K562 (cell line): ENCODE data around the gene SIRT7. TPM values are rescaled to one million over a fixed set of nuclear protein-coding genes. Genes with fewer than 3 reads are reported as not detected.

Experiments used
- ATAC-seq: fragments of 200-7000 bp; cut with Tn5 transposase; 3 replicates; pipeline ENCODE4 v1.9.1; 2020; ENCODE audit warnings: moderate library complexity
- BruUV-seq: library from RNA; stranded (reverse); fragments of 400-500 nt; replicated peaks from 2 replicates; lab custom pipeline; 2021; lab: Mats Ljungman, UMichigan
- CTCF ChIA-PET: fragments of 300-600 bp; formaldehyde crosslinking; extraction: SDS; loops from one replicate; lab custom pipeline; 2021; ENCODE audit warnings: low intra/inter-chr PET ratio; lab: Yijun Ruan, JAX
- POLR2A ChIA-PET: fragments of 300-600, 350-650 bp; sonication (Branson Sonifier 250); formaldehyde crosslinking; extraction: SDS; loops from one replicate; lab custom pipeline; 2021; ENCODE audit warnings: antibody characterized with exemption, inconsistent platforms; lab: Yijun Ruan, JAX
- DNase-seq, 4 experiments: peaks; one replicate each; pipeline versions ENCODE4 v3.0.0 to v3.0.0-alpha.2; 2011 to 2018; ENCODE audit warnings: low spot score in 3 of 4, mixed read lengths in 3 of 4; ENCODE audit errors: extremely low read depth in 1 of 4
- FAIRE-seq: peaks from 2 replicates; lab custom pipeline; 2011; peaks lifted over from hg19 to GRCh38; lab: Jason Lieb, UNC
- H2AFZ ChIP-seq: 2 replicates; pipeline ENCODE4 v1.6.0; 2011; ENCODE audit warnings: low read depth, low read length, control low read depth, inconsistent platforms
- H3K27ac ChIP-seq: fragments of 200-600 bp; 3 replicates; pipeline ENCODE4 v1.8.0; 2011; ENCODE audit warnings: low read depth, mild to moderate bottlenecking, control low read depth, inconsistent platforms, low read length, moderate library complexity, mixed read lengths; ENCODE audit errors: extremely low read depth
- H3K27me3 ChIP-seq, 2 experiments: fragments of 300-600 bp in 1 of 2; 2 replicates in 1 of 2; 3 replicates in 1 of 2; pipeline versions ENCODE4 v1.6.0 to v1.8.0; 2011; ENCODE audit warnings: inconsistent platforms in 2 of 2, low read length in 2 of 2, mild to moderate bottlenecking in 1 of 2, mixed read lengths in 1 of 2, moderate library complexity in 1 of 2; ENCODE audit not compliant: control insufficient read depth in 2 of 2, insufficient read depth in 2 of 2
- H3K36me3 ChIP-seq: fragments of 300-600 bp; 3 replicates; pipeline ENCODE4 v1.8.0; 2011; ENCODE audit warnings: mild to moderate bottlenecking, low read length, inconsistent platforms; ENCODE audit not compliant: control insufficient read depth, insufficient read depth
- H3K4me1 ChIP-seq, 2 experiments: fragments of 200-600 bp in 1 of 2; replicated peaks in 1 of 2; 2 replicates in 1 of 2; 3 replicates in 1 of 2; pipeline versions ENCODE4 v1.5.1 to v1.8.0; 2011; ENCODE audit warnings: inconsistent platforms in 2 of 2, low read length in 2 of 2, mild to moderate bottlenecking in 1 of 2, mixed read lengths in 1 of 2, moderate library complexity in 1 of 2; ENCODE audit not compliant: control insufficient read depth in 2 of 2, insufficient read depth in 2 of 2
- H3K4me2 ChIP-seq: 2 replicates; pipeline ENCODE4 v1.6.1; 2011; ENCODE audit warnings: low read length, control low read depth, inconsistent platforms, mixed read lengths; ENCODE audit not compliant: insufficient read depth
- H3K4me3 ChIP-seq: fragments of 200-600 bp; sonication (generic), shearing (Covaris generic); 2 replicates; pipeline ENCODE4 v1.5.1; 2016; ENCODE audit warnings: control low read depth, inconsistent platforms
- H3K79me2 ChIP-seq: fragments of 200-600 bp; 3 replicates; pipeline ENCODE4 v1.8.0; 2011; ENCODE audit warnings: low read length, inconsistent platforms; ENCODE audit not compliant: control insufficient read depth, insufficient read depth
- H3K9ac ChIP-seq, 2 experiments: 2 replicates each; pipeline versions ENCODE4 v1.6.0 to v1.6.1; 2011; ENCODE audit warnings: low read depth in 2 of 2, low read length in 2 of 2, control low read depth in 1 of 2, inconsistent platforms in 1 of 2, mild to moderate bottlenecking in 1 of 2, mixed read lengths in 1 of 2; ENCODE audit not compliant: insufficient read depth in 1 of 2
- H3K9me1 ChIP-seq: one replicate; pipeline ENCODE4 v1.6.0; 2011; ENCODE audit warnings: inconsistent platforms, mild to moderate bottlenecking, low read length, moderate library complexity; ENCODE audit not compliant: control insufficient read depth, insufficient read depth
- H3K9me3 ChIP-seq: replicated peaks from 2 replicates; pipeline ENCODE4 v1.5.1; 2011; ENCODE audit warnings: low read depth, low read length, inconsistent platforms; ENCODE audit not compliant: control insufficient read depth, insufficient read depth
- H4K20me1 ChIP-seq: replicated peaks from 2 replicates; pipeline ENCODE4 v1.6.1; 2011; ENCODE audit warnings: low read length, inconsistent platforms, mixed read lengths; ENCODE audit not compliant: control insufficient read depth, insufficient read depth
- ARID1B ChIP-seq: fragments of 450-650 bp; IDR thresholded peaks from 2 replicates; pipeline ENCODE4 v1.6.1; 2016; ENCODE audit warnings: antibody characterized with exemption, mild to moderate bottlenecking, inconsistent platforms
- ATF3 ChIP-seq, 2 experiments: fragments of 450-650 bp in 1 of 2; sonication (generic) in 1 of 2; formaldehyde crosslinking in 1 of 2; IDR thresholded peaks in 1 of 2; conservative IDR thresholded peaks in 1 of 2; 2 replicates each; pipeline versions ENCODE4 v1.6.1 to v1.8.1; 2016 to 2023; ENCODE audit warnings: mild to moderate bottlenecking in 2 of 2, moderate library complexity in 2 of 2, inconsistent platforms in 1 of 2, missing genetic modification reagents in 1 of 2
- FOSL1 ChIP-seq: fragments of 200-800 bp; sonication (Bioruptor generic); conservative IDR thresholded peaks from 2 replicates; pipeline ENCODE4 v1.6.1; 2016; ENCODE audit warnings: missing genetic modification characterization, missing compliant biosample characterization
- JUND ChIP-seq, 2 experiments: IDR thresholded peaks; 2 replicates in 1 of 2; 3 replicates in 1 of 2; pipeline ENCODE4 v1.6.1; 2011; ENCODE audit warnings: borderline replicate concordance in 2 of 2, low read depth in 2 of 2, low read length in 2 of 2, improper control_type of control experiment in 1 of 2, missing biosample characterization in 1 of 2, missing genetic modification characterization in 1 of 2, missing genetic modification reagents in 1 of 2
- MAFG ChIP-seq: fragments of 450-650 bp; conservative IDR thresholded peaks from 2 replicates; pipeline ENCODE4 v1.6.1; 2016; ENCODE audit warnings: missing genetic modification characterization, missing compliant biosample characterization
- POLR2G ChIP-seq: fragments of 200-400 bp; formaldehyde crosslinking; IDR thresholded peaks from 2 replicates; pipeline ENCODE4 v1.6.1; 2017; ENCODE audit warnings: low read depth, mild to moderate bottlenecking, antibody characterized with exemption, low read length, moderate library complexity
- WHSC1 ChIP-seq: IDR thresholded peaks from one replicate; pipeline ENCODE4 v1.6.1; 2012; ENCODE audit warnings: low read length, control low read depth, inconsistent platforms
- ZBTB33 ChIP-seq: sonication (generic); formaldehyde crosslinking; IDR thresholded peaks from 2 replicates; pipeline ENCODE4 v1.8.1; 2023; ENCODE audit warnings: mild to moderate bottlenecking, missing genetic modification reagents
- ZNF699 ChIP-seq: fragments of 250-450 bp; sonication (Bioruptor Pico); IDR thresholded peaks from 2 replicates; pipeline ENCODE4 v1.8.0; 2021; ENCODE audit warnings: mild to moderate bottlenecking, moderate library complexity; ENCODE audit not compliant: insufficient replicate concordance
- WGBS: fragments of 100-300 bp; shearing (Covaris generic); methylation state at CpG from one replicate; pipeline ENCODE4 v1.1.6; 2016; ENCODE audit warnings: low coverage, mixed read lengths; ENCODE audit not compliant: insufficient coverage; ENCODE audit errors: missing lambda C conversion rate; 5-methylcytosine and 5-hydroxymethylcytosine counted together
- in situ Hi-C: fragments of 300-500 bp; cut with MboI; formaldehyde crosslinking; loops from 4 replicates; pipeline ENCODE4 v1.15.0; 2018; ENCODE audit warnings: inconsistent platforms, mixed read lengths
- intact Hi-C: fragments of 100-400 bp; cut with micrococcal nuclease; formaldehyde crosslinking; loops from 2 replicates; pipeline ENCODE4 v1.14.2; 2022
- polyA plus RNA-seq, 8 experiments: library from polyadenylated mRNA; depleted of rRNA in 4 of 8; stranded (reverse) in 5 of 8; unstranded in 3 of 8; fragments of >200 nt; fragmentation: Nextera tagmentation in 2 of 8; fragmentation: Illumina TruSeq in 1 of 8; extraction: Ambion mirVana in 2 of 8; extraction: Trizol in 1 of 8; gene quantifications; 2 replicates each; pipeline versions ENCODE4 v1.2.1 to v1.2.3, GENCODE V29; 2011 to 2014; ENCODE audit warnings: inconsistent platforms in 1 of 8, missing spikeins in 1 of 8
- total RNA-seq, 7 experiments: library from RNA; depleted of rRNA in 6 of 7; stranded (reverse); fragments of >200 nt in 6 of 7; fragmentation: Illumina TruSeq in 2 of 7; extraction: Trizol in 2 of 7; gene quantifications; 2 replicates each; pipeline versions ENCODE4 v1.2.1 to v1.2.3, GENCODE V29; 2011 to 2021; ENCODE audit warnings: low replicate concordance in 1 of 7

The SIRT7 gene
- total and polyA plus RNA-seq, 9 of the 15 experiments (the other 6 are each of a cell fraction or from before 2014, with no cell fraction given) = 1.6 to 54.8 (median 20.3) TPM

- WGBS = 70% methylated on average over 19 of the region's 19 CpGs
Measured at GRCh38 chr17:81898029-81898866, 19.7 kb downstream of the SIRT7 start.

More at GRCh38 chr17:81898029-81898866, 19.7 kb downstream of the SIRT7 start:
- Histone ChIP-seq H3K36me3 (peaks cover 66% of the 10 kb centered on the region; the same call in 2 of the 3 replicates), H3K9me1 (peaks cover 3% of the 10 kb centered on the region), H4K20me1 (peaks cover 9% of the 10 kb centered on the region; the same call in 1 of the 2 replicates), H3K4me1 (peaks cover 10 to 48% of the 10 kb centered on the region in 2 experiments), H3K9me3 (no peaks in the 10 kb centered on the region), H2AFZ (no peak overlapping the region), H3K9ac (peak overlapping the region in 1 of 2 experiments; percentile 37; a peak in 2 of 4 replicates), H3K27me3 (no peaks in the 10 kb centered on the region), H3K27ac (no peak overlapping the region), H3K4me2 (no peak overlapping the region), H3K4me3 (no peak overlapping the region), H3K79me2 (peaks cover 12% of the 10 kb centered on the region)
- DNase-seq (peak in 1 of 4 experiments; percentile 13), FAIRE-seq (peak; percentile 37), ATAC-seq (no peak)
- in situ Hi-C loops = no loop called here
- ChIA-PET POLR2A (interaction anchor here (0.5 to 2.0 kb wide), 11 partner anchors 14 to 1205 kb away, joined by 3 to 10 read pairs (median 3); no protein-coding TSS in a partner anchor), CTCF (no interaction called here)
- intact Hi-C loops = no loop called here
- TF ChIP-seq ARID1B (0 out of 2 replicates have a peak, but pooled peaks have one; percentile 21), WHSC1 (no peak), ATF3 (IDR thresholded peaks at IDR 0.05) (peak; percentile 72), ATF3 (CRISPR knock-in tag; conservative IDR thresholded peaks at IDR 0.05) (no peak), MAFG (tag) (peak; percentile 31; the same call in 1 of the 2 replicates), ZBTB33 (CRISPR knock-in tag) (peak; percentile 65), ZNF699 (CRISPR knock-in tag) (no peak), JUND (IDR thresholded peaks at IDR 0.05; ENCODE audit: borderline replicate concordance, low read depth, low read length) (peak; percentile 52; the same call in 1 of the 2 replicates), JUND (tag; IDR thresholded peaks at IDR 0.05; ENCODE audit: borderline replicate concordance, low read depth, low read length) (no peak), POLR2G (0 out of 2 replicates have a peak, but pooled peaks have one; percentile 4), FOSL1 (tag) (peak; percentile 89)
- BruUV-seq = no TSS peak
